GM21529 (cell line): ENCODE measurements around the gene ELAVL4.

Experiments
- ATAC-seq: cut with Tn5 transposase; IDR thresholded peaks from one replicate; pipeline ENCODE4 v1.9.1; 2021; ENCODE audit not compliant: unreplicated experiment

The ELAVL4 gene

GRCh38 chr1:50175719-50176639, 67.3 kb downstream of the ELAVL4 start:
- no peak for ATAC-seq

- ATAC-seq, result no peak
These were observed 69.3 kb downstream of the ELAVL4 start for GRCh38 chr1:50177994-50178393.

- no peak for ATAC-seq
These were observed 70.9 kb downstream of the ELAVL4 start for GRCh38 chr1:50179639-50180038.

- ATAC-seq, result no peak
These were observed 71.6 kb downstream of the ELAVL4 start for GRCh38 chr1:50180367-50180766.

- no peak for ATAC-seq
These were observed 72.4 kb downstream of the ELAVL4 start for GRCh38 chr1:50181027-50181663.

- no peak for ATAC-seq
These were observed 74.8 kb downstream of the ELAVL4 start for GRCh38 chr1:50183378-50184133.

GRCh38 chr1:50189369-50189768, 80.6 kb downstream of the ELAVL4 start:
- ATAC-seq, result no peak

- no peak for ATAC-seq
These were observed 84.3 kb downstream of the ELAVL4 start for GRCh38 chr1:50193002-50193401.

GRCh38 chr1:50195205-50195604, 86.5 kb downstream of the ELAVL4 start:
- ATAC-seq, result no peak

- ATAC-seq, result no peak
These were observed 87.4 kb downstream of the ELAVL4 start for GRCh38 chr1:50196081-50196480.

GRCh38 chr1:50197216-50197615, 88.5 kb downstream of the ELAVL4 start:
- no peak for ATAC-seq

- ATAC-seq, result no peak
These were observed 99.6 kb downstream of the ELAVL4 start for GRCh38 chr1:50208315-50208714.

GRCh38 chr1:50208756-50209155, 100.0 kb downstream of the ELAVL4 start:
- no peak for ATAC-seq

- no peak for ATAC-seq
These were observed 101.0 kb downstream of the ELAVL4 start for GRCh38 chr1:50209749-50210148.

GRCh38 chr1:50213505-50213904, 104.8 kb downstream of the ELAVL4 start:
- ATAC-seq, result no peak

GRCh38 chr1:50214717-50215116, 106.0 kb downstream of the ELAVL4 start:
- ATAC-seq, result no peak

- no peak for ATAC-seq
These were observed 109.8 kb downstream of the ELAVL4 start for GRCh38 chr1:50218344-50219120.

- no peak for ATAC-seq
These were observed 120.2 kb downstream of the ELAVL4 start for GRCh38 chr1:50228871-50229384.

- no peak for ATAC-seq
These were observed 122.5 kb downstream of the ELAVL4 start for GRCh38 chr1:50231209-50231608.

GRCh38 chr1:50232336-50232735, 123.6 kb downstream of the ELAVL4 start:
- no peak for ATAC-seq

GRCh38 chr1:50236656-50237055, 127.9 kb downstream of the ELAVL4 start:
- no peak for ATAC-seq
